OCI-LY1 (cell line): ENCODE measurements around the gene PTMS.

Experiments
- CTCF ChIP-seq: fragments of 200-600 bp; sonication (generic), shearing (Covaris generic); IDR thresholded peaks from 2 replicates; pipeline ENCODE4 v1.5.1; 2017; ENCODE audit warnings: mild to moderate bottlenecking, antibody characterized with exemption, low read length, moderate library complexity, mixed read lengths
- EZH2 ChIP-seq: fragments of 200-600 bp; sonication (generic), shearing (Covaris generic); IDR thresholded peaks from 2 replicates; pipeline ENCODE4 v1.8.0; 2017; ENCODE audit warnings: borderline replicate concordance, mixed run types, mild to moderate bottlenecking, antibody characterized with exemption, low read length, moderate library complexity, mixed read lengths

GRCh38 chr12:6782850-6783566 lies 16.8 kb downstream of the PTMS start:
- TF ChIP-seq CTCF = no peak
- no peak for TF ChIP-seq EZH2
